Activated CD8-positive, alpha-beta T cell treated with anti-CD3 and anti-CD28 coated beads for 36 hours (primary cell): Measurements from ENCODE around the gene ROGDI. TPM values are rescaled to one million over a fixed set of nuclear protein-coding genes. Genes with fewer than 3 reads are reported as not detected.

Experiments used
- ATAC-seq: fragments of 200-7000 bp; cut with Tn5 transposase; one replicate; pipeline ENCODE4 v1.10.0; 2021; ENCODE audit warnings: mild to moderate bottlenecking, moderate library complexity
- CTCF ChIA-PET: fragments of 350-600 bp; sonication (Branson Sonifier 250); formaldehyde crosslinking; loops from one replicate; lab custom pipeline; 2021; ENCODE audit warnings: antibody characterized with exemption; lab: Charles Lee
- POLR2A ChIA-PET: fragments of 350-600 bp; sonication (Branson Sonifier 250); formaldehyde crosslinking; loops from one replicate; lab custom pipeline; 2021; ENCODE audit warnings: antibody characterized with exemption; lab: Charles Lee
- DNase-seq: peaks from one replicate; pipeline ENCODE4 v3.0.0-alpha.2; 2020
- H3K27ac Mint-ChIP-seq: one replicate; pipeline ENCODE4 v1.8.0; 2021; ENCODE audit warnings: mild to moderate bottlenecking, mixed read lengths
- H3K27me3 Mint-ChIP-seq: one replicate; pipeline ENCODE4 v1.8.0; 2021; ENCODE audit warnings: mixed read lengths
- H3K36me3 Mint-ChIP-seq: one replicate; pipeline ENCODE4 v1.8.0; 2021; ENCODE audit warnings: low read depth, mixed read lengths
- H3K4me1 Mint-ChIP-seq: one replicate; pipeline ENCODE4 v1.8.0; 2021; ENCODE audit warnings: low read depth, mixed read lengths
- H3K4me3 Mint-ChIP-seq: one replicate; pipeline ENCODE4 v1.8.0; 2021; ENCODE audit warnings: mild to moderate bottlenecking, moderate library complexity, mixed read lengths
- H3K9me3 Mint-ChIP-seq: one replicate; pipeline ENCODE4 v1.8.0; 2021; ENCODE audit warnings: mixed read lengths
- intact Hi-C: fragments of 100-400 bp; cut with micrococcal nuclease; formaldehyde crosslinking; loops from one replicate; pipeline ENCODE4 v1.10.0; 2022
- total RNA-seq, 2 experiments: library from RNA; stranded (reverse); gene quantifications; one replicate each; pipeline ENCODE4 v1.2.3, GENCODE V29; 2021
- TF ChIP-seq, protein P1 (sequence below): fragments of 200-600 bp; IDR thresholded peaks from one replicate; pipeline ENCODE4 v1.8.0; 2022; ENCODE audit warnings: antibody characterized with exemption, mild to moderate bottlenecking

The ROGDI gene, protein sequence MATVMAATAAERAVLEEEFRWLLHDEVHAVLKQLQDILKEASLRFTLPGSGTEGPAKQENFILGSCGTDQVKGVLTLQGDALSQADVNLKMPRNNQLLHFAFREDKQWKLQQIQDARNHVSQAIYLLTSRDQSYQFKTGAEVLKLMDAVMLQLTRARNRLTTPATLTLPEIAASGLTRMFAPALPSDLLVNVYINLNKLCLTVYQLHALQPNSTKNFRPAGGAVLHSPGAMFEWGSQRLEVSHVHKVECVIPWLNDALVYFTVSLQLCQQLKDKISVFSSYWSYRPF
- 1 to 10 TPM; 3.3 to 3.7 TPM for total RNA-seq

DNA sequence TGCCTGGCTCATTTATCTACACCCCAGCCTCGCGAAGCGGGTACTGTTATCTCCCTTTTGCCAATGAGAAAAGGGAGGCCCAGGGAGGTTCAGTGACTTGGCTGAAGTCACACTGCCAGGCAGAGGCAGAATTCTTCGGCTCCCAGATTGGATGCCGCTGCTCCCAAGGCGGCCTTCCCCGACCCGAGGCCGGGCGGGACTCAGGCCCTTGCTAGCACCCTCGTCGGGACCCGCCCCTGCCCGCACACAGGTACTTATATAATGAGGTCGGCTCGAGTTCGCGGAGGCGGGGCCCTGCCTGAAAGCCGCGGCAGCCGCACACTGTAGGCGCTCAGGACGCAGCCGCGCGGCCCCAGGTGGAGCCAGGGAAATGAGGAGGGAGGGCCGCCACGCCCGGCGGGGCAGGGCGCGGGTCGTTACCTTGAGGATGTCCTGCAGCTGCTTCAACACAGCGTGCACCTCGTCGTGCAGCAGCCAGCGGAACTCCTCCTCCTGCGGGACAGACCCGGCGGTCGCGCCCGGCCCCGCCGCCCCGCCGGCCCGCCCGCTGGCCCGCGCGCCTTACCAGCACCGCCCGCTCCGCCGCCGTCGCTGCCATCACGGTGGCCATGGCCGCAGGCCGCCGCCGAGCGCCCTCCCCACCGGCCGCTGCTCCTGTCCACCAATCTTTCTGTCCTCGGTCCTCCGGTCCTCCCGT lies at the start of gene ROGDI:
Gene ROGDI (minus strand): TSS at position 672 of the 697 bp plus-strand sequence. CDS start 62 bp downstream, at position 610.
- H3K27me3 Mint-ChIP-seq = no peaks in the 10 kb centered on the region
- ChIA-PET POLR2A (interaction anchor here (0.9 to 1.1 kb wide), 2 partner anchors 37 to 64 kb away, joined by 3 to 4 read pairs; no protein-coding TSS in a partner anchor), CTCF (interaction anchor here (1.0 kb wide), 1 partner anchor 398 kb away, joined by 3 read pairs; no protein-coding TSS in a partner anchor)
- intact Hi-C loops = no loop called here
- peak within 1 kb of the TSS; percentile 75 for H3K4me3 Mint-ChIP-seq
- H3K27ac Mint-ChIP-seq = peak within 1 kb of the TSS; percentile 64
- peaks cover 13% of the 10 kb centered on the region for H3K4me1 Mint-ChIP-seq
- TF ChIP-seq, protein P1, sequence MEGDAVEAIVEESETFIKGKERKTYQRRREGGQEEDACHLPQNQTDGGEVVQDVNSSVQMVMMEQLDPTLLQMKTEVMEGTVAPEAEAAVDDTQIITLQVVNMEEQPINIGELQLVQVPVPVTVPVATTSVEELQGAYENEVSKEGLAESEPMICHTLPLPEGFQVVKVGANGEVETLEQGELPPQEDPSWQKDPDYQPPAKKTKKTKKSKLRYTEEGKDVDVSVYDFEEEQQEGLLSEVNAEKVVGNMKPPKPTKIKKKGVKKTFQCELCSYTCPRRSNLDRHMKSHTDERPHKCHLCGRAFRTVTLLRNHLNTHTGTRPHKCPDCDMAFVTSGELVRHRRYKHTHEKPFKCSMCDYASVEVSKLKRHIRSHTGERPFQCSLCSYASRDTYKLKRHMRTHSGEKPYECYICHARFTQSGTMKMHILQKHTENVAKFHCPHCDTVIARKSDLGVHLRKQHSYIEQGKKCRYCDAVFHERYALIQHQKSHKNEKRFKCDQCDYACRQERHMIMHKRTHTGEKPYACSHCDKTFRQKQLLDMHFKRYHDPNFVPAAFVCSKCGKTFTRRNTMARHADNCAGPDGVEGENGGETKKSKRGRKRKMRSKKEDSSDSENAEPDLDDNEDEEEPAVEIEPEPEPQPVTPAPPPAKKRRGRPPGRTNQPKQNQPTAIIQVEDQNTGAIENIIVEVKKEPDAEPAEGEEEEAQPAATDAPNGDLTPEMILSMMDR = no peak
- ATAC-seq = peak; percentile 57
- DNase-seq = peak; percentile 84
- H3K36me3 Mint-ChIP-seq = peaks cover 2% of the 10 kb centered on the region
- no peaks in the 10 kb centered on the region for H3K9me3 Mint-ChIP-seq

DNA sequence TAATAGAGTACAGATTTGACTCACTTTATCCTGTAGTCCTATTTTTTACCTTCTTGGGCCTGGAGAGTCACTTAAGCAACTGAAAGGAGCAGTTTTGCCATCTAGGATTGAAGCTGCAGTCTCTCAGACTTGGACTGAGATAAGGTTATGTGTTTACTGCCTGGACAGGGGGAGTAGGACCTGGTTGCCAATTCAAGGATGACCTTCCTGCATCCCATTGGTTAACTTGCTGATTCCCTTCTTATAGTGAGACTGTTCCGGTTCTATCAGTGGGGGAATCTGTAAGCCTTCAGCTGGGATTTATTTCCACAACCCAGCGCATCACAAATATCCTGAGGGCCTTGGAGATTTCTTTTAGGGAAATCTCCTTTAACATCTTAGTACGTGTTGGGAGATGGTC lies 47.8 kb upstream of the ROGDI start:
- intact Hi-C loops = no loop called here
- H3K9me3 Mint-ChIP-seq = no peaks in the 10 kb centered on the region
- peaks cover 24% of the 10 kb centered on the region for H3K36me3 Mint-ChIP-seq
- ChIA-PET CTCF (no interaction called here), POLR2A (no interaction called here)
- TF ChIP-seq, protein P1 = no peak
- DNase-seq (no peak), ATAC-seq (no peak)
- peaks cover 49% of the 10 kb centered on the region for H3K4me1 Mint-ChIP-seq
- H3K27me3 Mint-ChIP-seq = no peaks in the 10 kb centered on the region
- H3K27ac Mint-ChIP-seq = no peak overlapping the region
- H3K4me3 Mint-ChIP-seq = peak overlapping the region; percentile 11

DNA sequence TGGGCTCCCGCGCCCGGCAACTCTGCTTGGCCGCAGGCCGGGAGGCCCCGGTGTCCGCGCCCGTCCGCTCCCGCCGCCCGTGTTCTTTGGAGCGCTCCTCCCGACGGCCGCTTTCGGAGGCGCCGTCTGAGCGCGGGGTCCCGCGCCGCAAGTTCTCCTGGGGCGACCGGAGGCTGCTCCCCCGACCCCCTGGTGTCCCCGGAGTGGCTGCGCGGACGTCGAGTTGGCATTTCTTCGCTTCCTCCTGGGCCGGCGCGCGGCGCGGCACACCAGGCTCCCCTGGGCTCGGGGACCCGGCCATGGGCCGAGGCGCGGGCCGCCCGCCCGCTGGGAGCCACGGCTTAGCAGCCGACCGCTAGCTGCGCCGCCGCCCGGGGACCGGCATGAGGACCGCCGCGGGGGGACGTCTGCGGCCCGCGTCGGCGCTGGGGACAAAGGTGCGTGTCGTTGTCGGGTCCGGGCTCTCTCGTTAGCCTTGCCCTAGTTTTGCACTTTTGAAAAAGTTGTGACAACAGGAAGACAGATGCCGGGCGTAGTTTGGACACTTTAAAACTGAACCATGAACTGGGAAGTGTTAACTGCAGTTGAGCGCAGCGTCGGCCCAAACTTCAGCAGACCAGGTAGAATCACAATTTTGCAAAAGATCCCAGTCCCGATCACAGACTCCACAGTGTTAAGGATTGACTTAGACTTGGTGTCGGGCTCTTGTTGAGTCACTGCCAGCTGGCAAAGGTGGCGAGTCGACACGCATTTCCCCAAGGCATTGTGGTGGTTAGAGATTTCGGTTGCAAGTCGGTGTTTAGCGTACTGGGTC lies 45.5 kb upstream of the ROGDI start:
- H3K27me3 Mint-ChIP-seq = no peaks in the 10 kb centered on the region
- H3K9me3 Mint-ChIP-seq = no peaks in the 10 kb centered on the region

DNA sequence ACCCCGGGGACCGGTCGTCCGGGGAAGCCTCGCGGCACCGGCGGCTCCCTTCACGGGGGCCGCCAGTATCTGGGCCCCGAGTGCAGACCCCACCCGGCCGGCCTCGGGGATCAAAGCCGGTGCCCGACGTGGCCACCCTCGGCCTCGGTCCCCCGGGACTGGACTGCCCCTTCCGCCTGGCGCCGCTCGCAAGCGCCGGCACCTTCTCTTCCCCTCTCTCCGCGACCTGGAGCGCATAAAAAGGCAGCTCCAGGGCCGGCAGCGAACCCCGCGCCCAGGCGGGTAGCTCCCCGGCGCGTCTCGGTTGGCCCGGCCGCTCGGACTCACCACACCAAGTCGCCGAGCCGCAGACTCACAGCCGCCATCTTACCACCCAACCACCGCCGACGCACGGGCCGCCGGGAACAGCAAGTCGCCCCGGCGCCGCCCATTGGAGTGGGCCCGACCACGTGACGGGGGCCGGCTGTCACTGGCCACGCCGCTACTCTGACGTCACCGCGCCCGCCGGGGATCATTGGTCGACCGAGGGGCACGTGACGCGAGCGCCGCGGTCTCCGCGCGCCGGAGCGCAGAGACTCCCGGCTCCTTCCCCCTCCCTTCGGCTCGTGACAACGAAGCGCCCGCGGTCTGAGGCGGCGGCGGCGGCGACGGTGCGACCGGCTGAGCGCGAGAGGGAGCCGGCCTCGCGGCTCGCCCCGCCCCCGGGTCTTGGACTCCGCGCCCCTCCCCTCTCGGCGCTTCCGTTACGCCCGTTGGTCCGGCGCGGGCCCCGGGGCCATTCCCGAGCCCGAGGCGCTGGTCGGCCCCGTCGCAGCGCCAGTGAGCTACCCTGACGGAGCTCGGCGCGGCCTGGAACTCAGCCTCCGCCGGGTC lies 44.7 kb upstream of the ROGDI start, which contains the start of the genes GLYR1 and UBN1:
Gene GLYR1 (minus strand): TSS at position 388 of the 873 bp plus-strand sequence. CDS start 23 bp downstream, at position 365.
Gene UBN1 (plus strand): TSS at position 581 of the 873 bp plus-strand sequence. CDS start 5,437 bp downstream, outside the sequence.
- intact Hi-C loops = loop anchor here (10.0 kb wide), 1 partner anchor 82 kb away; the partner anchor contains the start of gene ZNF500
- DNase-seq (peak; percentile 100), ATAC-seq (peak; percentile 94)
- H3K27me3 Mint-ChIP-seq = no peaks in the 10 kb centered on the region
- peak within 1 kb of the TSS; percentile 83 for H3K4me3 Mint-ChIP-seq
- ChIA-PET POLR2A (interaction anchor here (0.8 to 2.5 kb wide), 3 partner anchors 19 to 80 kb away, joined by 3 to 10 read pairs (median 3); partner anchors contain the start of gene ZNF500), CTCF (interaction anchor here (1.0 to 1.2 kb wide), 2 partner anchors 13 to 109 kb away, joined by 3 read pairs; no protein-coding TSS in a partner anchor)
- TF ChIP-seq, protein P1 = no peak
- no peaks in the 10 kb centered on the region for H3K9me3 Mint-ChIP-seq
- H3K4me1 Mint-ChIP-seq = peaks cover 53% of the 10 kb centered on the region
- peak within 1 kb of the TSS; percentile 84 for H3K27ac Mint-ChIP-seq
- peaks cover 28% of the 10 kb centered on the region for H3K36me3 Mint-ChIP-seq

More for the DNA sequence above, 45.5 kb upstream of the ROGDI start:
- intact Hi-C loops = loop anchor here (10.0 kb wide), 1 partner anchor 83 kb away; the partner anchor contains the start of gene ZNF500
- ChIA-PET CTCF (interaction anchor here (1.2 kb wide), 1 partner anchor 108 kb away, joined by 3 read pairs; no protein-coding TSS in a partner anchor), POLR2A (interaction anchor here (0.8 to 2.5 kb wide), 2 partner anchors 18 to 81 kb away, joined by 3 to 10 read pairs; partner anchors contain the start of gene ZNF500)
- Mint-ChIP-seq H3K36me3 (peaks cover 27% of the 10 kb centered on the region), H3K4me3 (peak overlapping the region; percentile 79), H3K4me1 (peaks cover 55% of the 10 kb centered on the region), H3K27ac (peak overlapping the region; percentile 69)
- TF ChIP-seq, protein P1 = no peak
- ATAC-seq (peak; percentile 8), DNase-seq (peak; percentile 60)
